ENCODE measurements around the gene EHD4. TPM values are rescaled to one million over a fixed set of nuclear protein-coding genes. Genes with fewer than 3 reads are reported as not detected.

Gene EHD4
- 10.5 to 13.9 TPM (median 13.0 TPM) in 5 replicates for total RNA-seq (2022; extraction: Qiagen RNA extraction; ENCODE audit: low read depth)

DNA sequence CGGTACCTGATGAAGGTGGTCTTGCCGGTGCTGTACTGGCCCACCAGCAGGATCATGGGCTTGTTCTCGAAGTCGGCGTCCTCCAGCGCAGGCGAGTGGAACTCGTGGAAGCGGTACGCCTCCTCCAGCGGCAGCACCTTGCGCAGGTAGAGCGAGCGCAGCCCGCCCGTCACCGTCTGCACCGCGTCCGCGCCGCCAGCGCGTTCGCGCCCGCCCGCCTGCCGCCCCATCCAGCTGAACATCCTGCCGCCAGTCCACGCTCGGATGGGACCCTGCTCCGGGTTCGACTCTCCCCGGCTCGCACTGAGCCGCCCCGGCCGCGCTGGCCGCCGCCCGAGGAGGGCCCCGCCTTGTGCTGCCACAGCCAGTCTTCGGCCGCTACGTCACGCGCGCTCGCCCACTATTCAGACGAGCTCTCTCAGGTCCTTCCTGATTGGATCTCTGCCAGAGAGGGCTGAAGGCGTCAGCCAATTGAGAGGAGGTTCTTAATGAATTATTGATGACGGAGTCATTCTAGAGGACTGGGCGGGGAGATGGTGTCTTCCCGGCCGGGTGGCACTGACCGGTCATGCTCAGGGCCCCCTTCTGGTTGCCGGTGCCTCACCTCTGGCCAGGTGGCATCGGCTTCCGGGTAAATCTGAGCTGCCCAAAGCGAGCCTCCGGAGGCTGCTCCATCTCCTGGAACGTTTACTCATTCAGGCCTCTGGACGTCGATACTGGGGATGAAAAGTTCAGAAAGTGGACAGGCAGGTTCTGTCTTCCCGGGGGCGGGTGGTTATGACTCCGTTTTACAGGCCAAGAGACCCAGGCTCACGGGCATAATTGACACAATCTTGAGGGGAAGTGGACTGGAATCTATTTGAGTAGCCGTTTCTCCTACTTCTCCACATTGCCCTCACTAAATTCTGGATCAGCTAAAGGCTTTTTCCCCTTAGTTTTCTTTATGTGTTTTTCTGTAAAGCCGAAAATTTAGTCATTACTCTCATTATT, at the start of gene EHD4:
Gene EHD4, minus strand, starts transcription at position 305 of the 990 bp plus-strand sequence. Its CDS starts 63 bp downstream, at position 242.

DNA sequence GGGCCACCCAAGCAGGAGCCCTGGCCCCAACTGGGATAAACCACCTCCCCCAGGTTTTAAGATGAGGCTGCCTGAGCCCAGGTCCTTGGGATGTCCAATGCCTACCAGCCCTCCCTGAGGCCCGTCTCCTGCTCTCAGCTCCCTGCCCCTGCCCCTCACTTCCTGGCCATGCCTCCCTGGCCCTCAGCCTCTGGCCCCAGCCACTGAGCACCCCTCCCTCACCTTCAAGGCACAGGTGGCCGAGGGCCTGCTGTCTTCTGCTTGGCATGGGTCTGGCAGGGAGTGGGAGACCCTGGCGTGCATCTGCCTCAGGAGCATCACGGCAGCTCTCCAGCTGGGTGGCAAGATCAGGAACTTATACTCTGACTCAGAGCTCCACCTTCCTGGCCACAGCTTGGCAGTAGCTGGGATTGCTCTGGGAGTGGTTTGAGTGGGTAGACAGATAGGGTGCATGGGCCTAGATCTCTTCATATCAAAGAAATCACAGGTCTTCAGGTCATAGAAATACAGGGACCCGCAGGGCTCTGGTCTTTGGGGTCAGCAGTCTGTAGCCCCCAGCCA, 48.4 kb upstream of the EHD4 start, which contains the start of gene PLA2G4E:
Gene PLA2G4E, minus strand, starts transcription at position 330 of the 561 bp plus-strand sequence. Its CDS starts 12 bp downstream, at position 318.

DNA sequence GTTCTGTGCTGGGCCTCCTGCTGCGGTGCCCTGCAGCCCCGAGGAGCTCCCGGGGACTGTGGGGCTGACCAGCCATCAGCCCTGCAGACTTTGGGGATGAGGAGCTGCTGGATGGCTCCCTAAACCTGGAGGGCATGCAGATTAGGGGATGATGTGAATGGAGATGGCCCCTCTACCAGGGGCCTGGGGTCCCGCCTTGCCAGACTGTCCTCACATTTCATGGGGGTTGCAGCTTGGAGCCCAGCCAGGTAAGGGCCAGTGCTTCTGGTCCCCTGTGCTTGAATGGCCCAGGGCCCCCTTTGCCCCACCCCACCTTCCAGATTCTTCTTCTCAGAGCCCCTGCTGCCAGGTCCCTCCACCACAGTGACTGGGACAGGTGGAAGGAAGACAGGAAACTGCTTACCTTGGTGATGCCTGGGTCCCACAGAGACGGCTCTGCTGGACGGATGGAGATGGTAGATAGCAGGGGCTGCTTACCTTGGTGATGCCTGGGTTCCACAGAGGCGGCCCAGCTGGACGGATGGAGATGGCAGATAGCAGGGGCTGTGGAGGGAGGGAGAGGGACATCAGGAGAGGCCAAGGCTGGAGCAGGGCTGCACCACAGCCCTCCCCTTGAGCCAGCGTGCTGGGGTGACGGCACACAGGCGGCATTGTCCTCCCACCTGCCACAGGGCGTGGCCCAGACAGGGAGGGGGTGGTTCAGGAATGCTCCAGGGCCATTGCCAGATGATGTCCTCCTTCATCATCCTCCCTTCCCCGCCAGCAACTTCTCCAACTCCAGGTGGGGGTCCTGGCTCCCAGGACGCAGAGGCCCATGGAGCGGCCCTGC, 78.7 kb downstream of the EHD4 start, which contains the start of gene SPTBN5:
Gene SPTBN5, minus strand, starts transcription at position 632 of the 829 bp plus-strand sequence. Its CDS starts 556 bp downstream, at position 76.

Other genes with a start within 250 kb of the EHD4 start
- gene MAPKBP1, start 198.1 kb downstream of the EHD4 start, total RNA-seq (2022; extraction: Qiagen RNA extraction; ENCODE audit: low read depth): 3.1 to 5.3 TPM (median 3.8 TPM) in 5 replicates
- gene JMJD7, start 144.5 kb downstream of the EHD4 start, total RNA-seq (2022; extraction: Qiagen RNA extraction; ENCODE audit: low read depth): 2.4 to 4.3 TPM (median 3.0 TPM) in 5 replicates
- 1.00 to 2.3 TPM (median 1.6 TPM) in 5 replicates for gene PLA2G4B, start 133.7 kb downstream of the EHD4 start, total RNA-seq (2022; extraction: Qiagen RNA extraction; ENCODE audit: low read depth)
- 0.08 to 0.32 TPM (median 0.22 TPM) in 5 replicates for gene SPTBN5, start 78.5 kb downstream of the EHD4 start, total RNA-seq (2022; extraction: Qiagen RNA extraction; ENCODE audit: low read depth)
- gene PLA2G4E, start 48.5 kb upstream of the EHD4 start, total RNA-seq (2022; extraction: Qiagen RNA extraction; ENCODE audit: low read depth): not detected in 5 replicates
- gene PLA2G4D, start 122.0 kb upstream of the EHD4 start, total RNA-seq (2022; extraction: Qiagen RNA extraction; ENCODE audit: low read depth): not detected in 5 replicates
- not detected in 5 replicates for gene PLA2G4F, start 184.1 kb upstream of the EHD4 start, total RNA-seq (2022; extraction: Qiagen RNA extraction; ENCODE audit: low read depth)
- 14.7 to 17.1 TPM (median 14.9 TPM) in 5 replicates for gene VPS39, start 235.7 kb upstream of the EHD4 start, total RNA-seq (2022; extraction: Qiagen RNA extraction; ENCODE audit: low read depth)

Data from A549 treated with RU486 at 1 μM for 4 hours (cell line).